Bone marrow (tissue), 2 donors: ENCODE measurements around the gene SLC1A3.

Experiments used
- DNase-seq, 2 donors: peaks; one replicate each; lab custom pipeline; 2025; lab: John Stamatoyannopoulos, UW

Gene SLC1A3

GRCh38 chr5:36655161-36655560 is 48.8 kb downstream of the SLC1A3 start:
- no peak for DNase-seq

- DNase-seq, result no peak
These were observed 50.1 kb downstream of the SLC1A3 start for GRCh38 chr5:36656556-36656955.

GRCh38 chr5:36657563-36657995 is 51.2 kb downstream of the SLC1A3 start:
- peak; percentile 10 to 95 for DNase-seq

GRCh38 chr5:36658038-36658756 is 51.8 kb downstream of the SLC1A3 start:
- no peak for DNase-seq

GRCh38 chr5:36659411-36659810 is 53.0 kb downstream of the SLC1A3 start:
- DNase-seq, result no peak

- DNase-seq, result no peak
These were observed 54.1 kb downstream of the SLC1A3 start for GRCh38 chr5:36660397-36661049.

- DNase-seq, result no peak
These were observed 55.2 kb downstream of the SLC1A3 start for GRCh38 chr5:36661456-36662220.

- DNase-seq, result no peak
These were observed 56.0 kb downstream of the SLC1A3 start for GRCh38 chr5:36662291-36662851.

- no peak for DNase-seq
These were observed 58.4 kb downstream of the SLC1A3 start for GRCh38 chr5:36664766-36665165.

GRCh38 chr5:36665628-36666027 is 59.2 kb downstream of the SLC1A3 start:
- no peak for DNase-seq

GRCh38 chr5:36666274-36666673 is 59.9 kb downstream of the SLC1A3 start:
- no peak for DNase-seq

- no peak for DNase-seq
These were observed 60.6 kb downstream of the SLC1A3 start for GRCh38 chr5:36666986-36667385.

- no peak for DNase-seq
These were observed 61.4 kb downstream of the SLC1A3 start for GRCh38 chr5:36667824-36668223.

GRCh38 chr5:36669015-36669651 is 62.7 kb downstream of the SLC1A3 start:
- DNase-seq, result no peak

- no peak for DNase-seq
These were observed 64.1 kb downstream of the SLC1A3 start for GRCh38 chr5:36670548-36670947.

GRCh38 chr5:36675282-36675681 is 68.9 kb downstream of the SLC1A3 start:
- no peak for DNase-seq

- no peak for DNase-seq
These were observed 73.0 kb downstream of the SLC1A3 start for GRCh38 chr5:36679221-36679989.

GRCh38 chr5:36680066-36680465 is 73.7 kb downstream of the SLC1A3 start:
- no peak for DNase-seq

GRCh38 chr5:36681711-36682110 is 75.3 kb downstream of the SLC1A3 start:
- no peak for DNase-seq

- DNase-seq, result no peak
These were observed 76.1 kb downstream of the SLC1A3 start for GRCh38 chr5:36682499-36682898.

- no peak for DNase-seq
These were observed 77.5 kb downstream of the SLC1A3 start for GRCh38 chr5:36683821-36684434.
